SK-N-SH treated with all-trans-retinoic acid at 6 μM for 48 hours (cell line): ENCODE results near the gene MYT1.

Experiments used
- ATAC-seq: fragments of 200-7000 bp; cut with Tn5 transposase; 3 replicates; pipeline ENCODE4 v1.9.1; 2020; ENCODE audit warnings: mild to moderate bottlenecking, moderate library complexity
- ARNTL ChIP-seq: fragments of 450-650 bp; formaldehyde crosslinking; IDR thresholded peaks from 2 replicates; pipeline ENCODE4 v1.5.0; 2020; ENCODE audit warnings: low read depth, mild to moderate bottlenecking, moderate library complexity, borderline replicate concordance
- BACH2 ChIP-seq: fragments of 250-450 bp; sonication (Bioruptor Pico); IDR thresholded peaks from 2 replicates; pipeline ENCODE4 v1.9.0; 2021; ENCODE audit warnings: mild to moderate bottlenecking, borderline replicate concordance
- CSDC2 ChIP-seq: fragments of 250-450 bp; sonication (Bioruptor Pico); IDR thresholded peaks from 2 replicates; pipeline ENCODE4 v1.5.0; 2020; ENCODE audit warnings: mild to moderate bottlenecking, moderate library complexity
- CSRNP3 ChIP-seq: fragments of 250-450 bp; sonication (Bioruptor Pico); IDR thresholded peaks from 2 replicates; pipeline ENCODE4 v1.5.1; 2021; ENCODE audit warnings: mild to moderate bottlenecking, moderate library complexity
- ESRRG ChIP-seq: fragments of 250-450 bp; sonication (Bioruptor Pico); IDR thresholded peaks from 2 replicates; pipeline ENCODE4 v1.6.1; 2021; ENCODE audit warnings: mild to moderate bottlenecking
- GLIS3 ChIP-seq: fragments of 250-450 bp; sonication (Bioruptor Pico); IDR thresholded peaks from 2 replicates; pipeline ENCODE4 v1.5.0; 2020; ENCODE audit warnings: mild to moderate bottlenecking, moderate library complexity
- ISL1 ChIP-seq: fragments of 250-450 bp; sonication (Bioruptor Pico); IDR thresholded peaks from 2 replicates; pipeline ENCODE4 v2.1.2; 2022; ENCODE audit warnings: mild to moderate bottlenecking, moderate library complexity
- OSR1 ChIP-seq: fragments of 250-450 bp; sonication (Bioruptor Pico); IDR thresholded peaks from 2 replicates; pipeline ENCODE4 v1.8.0; 2022; ENCODE audit warnings: moderate library complexity, mild to moderate bottlenecking, inconsistent platforms
- PATZ1 ChIP-seq: fragments of 250-450 bp; sonication (Bioruptor Pico); IDR thresholded peaks from 2 replicates; pipeline ENCODE4 v1.8.0; 2020; ENCODE audit warnings: mild to moderate bottlenecking, moderate library complexity, borderline replicate concordance
- PPARA ChIP-seq: fragments of 250-450 bp; sonication (Bioruptor Pico); IDR thresholded peaks from 2 replicates; pipeline ENCODE4 v1.5.0; 2020; ENCODE audit warnings: mild to moderate bottlenecking, borderline replicate concordance
- RARB ChIP-seq: fragments of 250-450 bp; sonication (Bioruptor Pico); IDR thresholded peaks from 2 replicates; pipeline ENCODE4 v1.8.0; 2021; ENCODE audit warnings: mild to moderate bottlenecking, moderate library complexity
- SNAI2 ChIP-seq: fragments of 250-450 bp; sonication (Bioruptor Pico); IDR thresholded peaks from 2 replicates; pipeline ENCODE4 v1.5.0; 2020; ENCODE audit warnings: mild to moderate bottlenecking, moderate library complexity
- TCF4 ChIP-seq: fragments of 250-450 bp; sonication (Bioruptor Pico); IDR thresholded peaks from 2 replicates; pipeline ENCODE4 v1.8.0; 2021; ENCODE audit warnings: mild to moderate bottlenecking, moderate library complexity, borderline replicate concordance
- TOX ChIP-seq: fragments of 250-450 bp; sonication (Bioruptor Pico); IDR thresholded peaks from 2 replicates; pipeline ENCODE4 v1.8.0; 2021; ENCODE audit warnings: mild to moderate bottlenecking, moderate library complexity, borderline replicate concordance
- TSHZ2 ChIP-seq: fragments of 250-450 bp; sonication (Bioruptor Pico); IDR thresholded peaks from 2 replicates; pipeline ENCODE4 v1.5.0; 2020; ENCODE audit warnings: mild to moderate bottlenecking, moderate library complexity
- ZC3H10 ChIP-seq: fragments of 250-450 bp; sonication (Bioruptor Pico); IDR thresholded peaks from 2 replicates; pipeline ENCODE4 v1.5.1; 2021; ENCODE audit warnings: mild to moderate bottlenecking, moderate library complexity
- ZFP3 ChIP-seq: fragments of 250-450 bp; sonication (Bioruptor Pico); IDR thresholded peaks from 2 replicates; pipeline ENCODE4 v1.5.0; 2020; ENCODE audit warnings: mild to moderate bottlenecking, moderate library complexity
- ZFP30 ChIP-seq: fragments of 450-650 bp; formaldehyde crosslinking; IDR thresholded peaks from 2 replicates; pipeline ENCODE4 v1.5.0; 2022; ENCODE audit warnings: mild to moderate bottlenecking, moderate library complexity
- ZNF565 ChIP-seq: fragments of 450-650 bp; formaldehyde crosslinking; conservative IDR thresholded peaks from 2 replicates; pipeline ENCODE4 v1.5.0; 2020; ENCODE audit warnings: low read depth, mild to moderate bottlenecking, moderate library complexity
- ZNF70 ChIP-seq: fragments of 450-650 bp; formaldehyde crosslinking; IDR thresholded peaks from 2 replicates; pipeline ENCODE4 v1.5.0; 2020; ENCODE audit warnings: mild to moderate bottlenecking, moderate library complexity

Gene MYT1

GRCh38 chr20:64228751-64229506, 64.7 kb downstream of the MYT1 start:
- ATAC-seq = no peak
- TF ChIP-seq ZFP3 (no peak), ZC3H10 (CRISPR knock-in tag) (no peak), TOX (CRISPR knock-in tag) (no peak), ESRRG (no peak), CSDC2 (no peak), PATZ1 (no peak), TCF4 (CRISPR knock-in tag) (no peak), RARB (no peak), ARNTL (CRISPR knock-in tag) (no peak), CSRNP3 (no peak)

- ATAC-seq = no peak
- TF ChIP-seq ZFP30 (CRISPR knock-in tag) = no peak
- no peak for TF ChIP-seq TCF4 (CRISPR knock-in tag)
- no peak for TF ChIP-seq SNAI2 (CRISPR knock-in tag)
Observed at GRCh38 chr20:64229507-64230061, 65.3 kb downstream of the MYT1 start.

- ATAC-seq = no peak
Observed at GRCh38 chr20:64230461-64231145, 66.4 kb downstream of the MYT1 start.

GRCh38 chr20:64231621-64232550, 67.6 kb downstream of the MYT1 start:
- ATAC-seq = no peak
- no peak for TF ChIP-seq ZC3H10 (CRISPR knock-in tag)
- no peak for TF ChIP-seq OSR1 (CRISPR knock-in tag)
- TF ChIP-seq BACH2 (CRISPR knock-in tag) = no peak
- TF ChIP-seq ZFP30 (CRISPR knock-in tag) = no peak
- no peak for TF ChIP-seq ARNTL (CRISPR knock-in tag)
- no peak for TF ChIP-seq ZFP3
- no peak for TF ChIP-seq CSRNP3
- no peak for TF ChIP-seq TCF4 (CRISPR knock-in tag)
- no peak for TF ChIP-seq ZNF70 (CRISPR knock-in tag)
- TF ChIP-seq ISL1 (CRISPR knock-in tag) = no peak
- no peak for TF ChIP-seq GLIS3 (CRISPR knock-in tag)
- TF ChIP-seq PATZ1 = no peak

More at GRCh38 chr20:64230461-64231145, 66.4 kb downstream of the MYT1 start:
- TF ChIP-seq RARB (no peak), ZNF565 (CRISPR knock-in tag) (no peak), TSHZ2 (no peak), ARNTL (CRISPR knock-in tag) (no peak), ISL1 (CRISPR knock-in tag) (no peak), PPARA (CRISPR knock-in tag) (no peak), ZNF70 (CRISPR knock-in tag) (no peak)
